K562 (cell line): ENCODE measurements around the gene TBXAS1. TPM values are rescaled to one million over a fixed set of nuclear protein-coding genes. Genes with fewer than 3 reads are reported as not detected.

Experiments
- CREB1 ChIP-seq, 2 experiments: sonication (generic) in 1 of 2; formaldehyde crosslinking in 1 of 2; IDR thresholded peaks; 2 replicates each; pipeline versions ENCODE4 v1.6.1 to v1.8.0; 2012 to 2022; ENCODE audit warnings: inconsistent platforms in 1 of 2, mild to moderate bottlenecking in 1 of 2, missing genetic modification reagents in 1 of 2, moderate library complexity in 1 of 2
- CTCF ChIP-seq, 3 experiments: IDR thresholded peaks in 2 of 3; conservative IDR thresholded peaks in 1 of 3; 2 replicates each; pipeline ENCODE4 v1.5.1; 2011 to 2012; ENCODE audit warnings: low read length in 3 of 3, mild to moderate bottlenecking in 3 of 3, control low read depth in 2 of 3, improper control_type of control experiment in 1 of 3, inconsistent platforms in 1 of 3, low read depth in 1 of 3, mixed read lengths in 1 of 3, moderate library complexity in 1 of 3; ENCODE audit not compliant: insufficient read depth in 2 of 3
- DACH1 ChIP-seq: fragments of 450-650 bp; IDR thresholded peaks from 2 replicates; pipeline ENCODE4 v1.6.1; 2018; ENCODE audit not compliant: partially characterized antibody
- GABPA ChIP-seq: fragments of 200-800 bp; sonication (Bioruptor generic); conservative IDR thresholded peaks from 2 replicates; pipeline ENCODE4 v1.6.1; 2016; ENCODE audit warnings: low read depth, missing genetic modification characterization, missing compliant biosample characterization
- HNRNPK ChIP-seq: fragments of 200-400 bp; formaldehyde crosslinking; IDR thresholded peaks from one replicate; pipeline ENCODE4 v1.6.1; 2018; ENCODE audit warnings: mild to moderate bottlenecking, low read depth, low read length; ENCODE audit not compliant: poor library complexity, severe bottlenecking
- ILF3 ChIP-seq: fragments of 450-650 bp; IDR thresholded peaks from 2 replicates; pipeline ENCODE4 v1.6.1; 2018; ENCODE audit warnings: antibody characterized with exemption, mild to moderate bottlenecking, moderate library complexity, borderline replicate concordance
- JUNB ChIP-seq: fragments of 450-650 bp; formaldehyde crosslinking; conservative IDR thresholded peaks from 2 replicates; pipeline ENCODE4 v1.4.0; 2020; ENCODE audit warnings: mild to moderate bottlenecking
- LEF1 ChIP-seq: fragments of 450-650 bp; IDR thresholded peaks from 2 replicates; pipeline ENCODE4 v1.6.1; 2016; ENCODE audit warnings: mild to moderate bottlenecking
- MAZ ChIP-seq, 2 experiments: fragments of 450-650 bp in 1 of 2; sonication (generic) in 1 of 2; formaldehyde crosslinking; IDR thresholded peaks in 1 of 2; conservative IDR thresholded peaks in 1 of 2; 2 replicates each; pipeline versions ENCODE4 v1.4.0 to v1.5.0; 2020; ENCODE audit warnings: mild to moderate bottlenecking in 1 of 2, missing genetic modification reagents in 1 of 2
- MEIS2 ChIP-seq: fragments of 450-650 bp; IDR thresholded peaks from 2 replicates; pipeline ENCODE4 v1.6.1; 2014; ENCODE audit warnings: mild to moderate bottlenecking; ENCODE audit not compliant: partially characterized antibody
- NCOA2 ChIP-seq, 2 experiments: fragments of 450-650 bp; IDR thresholded peaks; 2 replicates each; pipeline ENCODE4 v1.6.1; 2018; ENCODE audit warnings: mild to moderate bottlenecking in 2 of 2, moderate library complexity in 1 of 2; ENCODE audit not compliant: partially characterized antibody in 2 of 2
- NR4A1 ChIP-seq, 2 experiments: fragments of 250-450 bp in 1 of 2; fragments of 450-650 bp in 1 of 2; sonication (Bioruptor Pico) in 1 of 2; IDR thresholded peaks; 2 replicates each; pipeline versions ENCODE4 v1.4.0 to v1.6.1; 2016 to 2020; ENCODE audit warnings: mild to moderate bottlenecking in 2 of 2, missing compliant biosample characterization in 1 of 2, missing genetic modification characterization in 1 of 2, moderate library complexity in 1 of 2
- SFPQ ChIP-seq: fragments of 200-400 bp; formaldehyde crosslinking; IDR thresholded peaks from 2 replicates; pipeline ENCODE4 v1.6.1; 2017; ENCODE audit warnings: mild to moderate bottlenecking, low read depth, low read length, moderate library complexity
- SMARCA5 ChIP-seq: fragments of 450-650 bp; IDR thresholded peaks from 2 replicates; pipeline ENCODE4 v1.6.1; 2016
- SPI1 ChIP-seq: IDR thresholded peaks from 2 replicates; pipeline ENCODE4 v1.6.1; 2011; ENCODE audit warnings: low read depth, low read length, control low read depth, borderline replicate concordance
- ZNF274 ChIP-seq: IDR thresholded peaks from 2 replicates; pipeline ENCODE4 v1.6.1; 2011; ENCODE audit warnings: low read depth, mild to moderate bottlenecking, low read length, moderate library complexity, borderline replicate concordance
- ZNF384 ChIP-seq: IDR thresholded peaks from 2 replicates; pipeline ENCODE4 v1.6.1; 2012; ENCODE audit warnings: low read depth, low read length, improper control_type of control experiment
- ZNF431 ChIP-seq: sonication (generic); formaldehyde crosslinking; IDR thresholded peaks from 2 replicates; pipeline ENCODE4 v1.8.0; 2022; ENCODE audit warnings: mild to moderate bottlenecking, missing genetic modification reagents
- ZNF445 ChIP-seq: fragments of 250-450 bp; sonication (Bioruptor Pico); IDR thresholded peaks from 2 replicates; pipeline ENCODE4 v1.4.0; 2020; ENCODE audit warnings: low read depth, mild to moderate bottlenecking, moderate library complexity
- ZNF639 ChIP-seq, 2 experiments: fragments of 200-800 bp in 1 of 2; sonication (Bioruptor generic) in 1 of 2; sonication (generic) in 1 of 2; formaldehyde crosslinking in 1 of 2; IDR thresholded peaks in 1 of 2; conservative IDR thresholded peaks in 1 of 2; 2 replicates each; pipeline versions ENCODE4 v1.5.0 to v1.6.1; 2016 to 2020; ENCODE audit warnings: missing compliant biosample characterization in 1 of 2, missing genetic modification characterization in 1 of 2, missing genetic modification reagents in 1 of 2
- polyA plus RNA-seq, 8 experiments: library from polyadenylated mRNA; depleted of rRNA in 4 of 8; stranded (reverse) in 5 of 8; unstranded in 3 of 8; fragments of >200 nt; fragmentation: Nextera tagmentation in 2 of 8; fragmentation: Illumina TruSeq in 1 of 8; extraction: Ambion mirVana in 2 of 8; extraction: Trizol in 1 of 8; gene quantifications; 2 replicates each; pipeline versions ENCODE4 v1.2.1 to v1.2.3, GENCODE V29; 2011 to 2014; ENCODE audit warnings: inconsistent platforms in 1 of 8, missing spikeins in 1 of 8
- total RNA-seq, 7 experiments: library from RNA; depleted of rRNA in 6 of 7; stranded (reverse); fragments of >200 nt in 6 of 7; fragmentation: Illumina TruSeq in 2 of 7; extraction: Trizol in 2 of 7; gene quantifications; 2 replicates each; pipeline versions ENCODE4 v1.2.1 to v1.2.3, GENCODE V29; 2011 to 2021; ENCODE audit warnings: low replicate concordance in 1 of 7
- TF ChIP-seq, protein P1 (sequence below): fragments of 450-650 bp; IDR thresholded peaks from 2 replicates; pipeline ENCODE4 v1.6.1; 2016

TBXAS1 gene
- total and polyA plus RNA-seq, 9 of the 15 experiments (the other 6 are each of a cell fraction or from before 2014, with no cell fraction given): 1.1 to 8.3 (median 1.9) TPM

- TF ChIP-seq CREB1 (IDR thresholded peaks at IDR 0.05) (no peak), CREB1 (CRISPR knock-in tag; IDR thresholded peaks at IDR 0.05) (no peak), LEF1 (no peak), ZNF639 (CRISPR knock-in tag; conservative IDR thresholded peaks at IDR 0.05 in 1 of 2, IDR thresholded peaks at IDR 0.05 in 1 of 2) (0 out of 4 replicates have a peak, but pooled peaks of 1 of the 2 experiments have one; percentile 12), GABPA (tag) (peak; percentile 53), MEIS2 (peak; percentile 70), NR4A1 (CRISPR knock-in tag; IDR thresholded peaks at IDR 0.05) (no peak), NR4A1 (tag; IDR thresholded peaks at IDR 0.05) (no peak), SPI1 (peak; percentile 7; the same call in 1 of the 2 replicates), NCOA2 (IDR thresholded peaks at IDR 0.05; ENCODE audit: partially characterized antibody in 2 of 2) (no peak), SMARCA5 (no peak), ILF3 (no peak), JUNB (no peak), ZNF274 (no peak), ZNF431 (CRISPR knock-in tag) (no peak), DACH1 (no peak), HNRNPK (no peak), MAZ (CRISPR knock-in tag; conservative IDR thresholded peaks at IDR 0.05 in 1 of 2, IDR thresholded peaks at IDR 0.05 in 1 of 2) (peak in 1 of 2 experiments; percentile 26; a peak in 1 of 4 replicates), ZNF384 (no peak), CTCF (IDR thresholded peaks at IDR 0.05 in 2 of 3, conservative IDR thresholded peaks at IDR 0.05 in 1 of 3; ENCODE audit: insufficient read depth in 2 of 3, low read depth in 1 of 3, low read length in 3 of 3) (0 out of 6 replicates have a peak, but pooled peaks of 1 of the 3 experiments have one; percentile 6), SFPQ (no peak), ZNF445 (0 out of 2 replicates have a peak, but pooled peaks have one; percentile 33)
- TF ChIP-seq, protein P1, sequence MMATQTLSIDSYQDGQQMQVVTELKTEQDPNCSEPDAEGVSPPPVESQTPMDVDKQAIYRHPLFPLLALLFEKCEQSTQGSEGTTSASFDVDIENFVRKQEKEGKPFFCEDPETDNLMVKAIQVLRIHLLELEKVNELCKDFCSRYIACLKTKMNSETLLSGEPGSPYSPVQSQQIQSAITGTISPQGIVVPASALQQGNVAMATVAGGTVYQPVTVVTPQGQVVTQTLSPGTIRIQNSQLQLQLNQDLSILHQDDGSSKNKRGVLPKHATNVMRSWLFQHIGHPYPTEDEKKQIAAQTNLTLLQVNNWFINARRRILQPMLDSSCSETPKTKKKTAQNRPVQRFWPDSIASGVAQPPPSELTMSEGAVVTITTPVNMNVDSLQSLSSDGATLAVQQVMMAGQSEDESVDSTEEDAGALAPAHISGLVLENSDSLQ: no peak
Observed at GRCh38 chr7:139875821-139876241, 46.8 kb downstream of the TBXAS1 start (continued).
